Activated naive CD4-positive, alpha-beta T cell treated with anti-CD3 and anti-CD28 coated beads, Interleukin-2, amount 50 U/mL, for 72 hours (primary cell): Measurements from ENCODE around the gene UTP18. TPM values are rescaled to one million over a fixed set of nuclear protein-coding genes. Genes with fewer than 3 reads are reported as not detected.

ENCODE experiments used
- total RNA-seq, 2 donors: library from RNA; stranded (reverse); gene quantifications; one replicate each; pipeline ENCODE4 v1.2.3, GENCODE V29; 2022

UTP18 gene
- total RNA-seq, 2 donors from 2014 or later = 44.1 to 56.3 TPM

Other genes with a start within 250 kb of the UTP18 start
- 100 to 1,000 TPM in 1 of 2 donors, 10 to 100 TPM in 1; 54.7 to 115 TPM for gene SPAG9, start 139.7 kb upstream of the UTP18 start, total RNA-seq
- gene NME1, start 107.0 kb upstream of the UTP18 start, total RNA-seq = 100 to 1,000 TPM; 100 to 282 TPM
- gene NME2, start 94.1 kb upstream of the UTP18 start, total RNA-seq = 100 to 1,000 TPM; 711 to 815 TPM
- 10 to 100 TPM; 11.3 to 16.5 TPM for gene MBTD1, start 497 bp upstream of the UTP18 start, total RNA-seq